ENCODE data around the gene RUNX3.

GRCh38 chr1:24878775-24879742 lies 51.0 kb downstream of the RUNX3 start:
- TF ChIP-seq CTCF (conservative IDR thresholded peaks at IDR 0.05; ENCODE audit: low read length) (no peak), EZH2phosphoT487 (IDR thresholded peaks at IDR 0.05; ENCODE audit: borderline replicate concordance) (no peak)
